Activated effector memory CD4-positive, alpha-beta T cell treated with anti-CD3 and anti-CD28 coated beads, Interleukin-2, amount 50 U/mL, for 16 hours (primary cell): Measurements from ENCODE around the gene UBTD2.
A peak's percentile ranks its signal among the peaks of the same experiment; 100 is the strongest.

Experiments used
- DNase-seq: peaks from one replicate; pipeline ENCODE4 v3.0.0-alpha.2; 2020

The UBTD2 gene

DNA sequence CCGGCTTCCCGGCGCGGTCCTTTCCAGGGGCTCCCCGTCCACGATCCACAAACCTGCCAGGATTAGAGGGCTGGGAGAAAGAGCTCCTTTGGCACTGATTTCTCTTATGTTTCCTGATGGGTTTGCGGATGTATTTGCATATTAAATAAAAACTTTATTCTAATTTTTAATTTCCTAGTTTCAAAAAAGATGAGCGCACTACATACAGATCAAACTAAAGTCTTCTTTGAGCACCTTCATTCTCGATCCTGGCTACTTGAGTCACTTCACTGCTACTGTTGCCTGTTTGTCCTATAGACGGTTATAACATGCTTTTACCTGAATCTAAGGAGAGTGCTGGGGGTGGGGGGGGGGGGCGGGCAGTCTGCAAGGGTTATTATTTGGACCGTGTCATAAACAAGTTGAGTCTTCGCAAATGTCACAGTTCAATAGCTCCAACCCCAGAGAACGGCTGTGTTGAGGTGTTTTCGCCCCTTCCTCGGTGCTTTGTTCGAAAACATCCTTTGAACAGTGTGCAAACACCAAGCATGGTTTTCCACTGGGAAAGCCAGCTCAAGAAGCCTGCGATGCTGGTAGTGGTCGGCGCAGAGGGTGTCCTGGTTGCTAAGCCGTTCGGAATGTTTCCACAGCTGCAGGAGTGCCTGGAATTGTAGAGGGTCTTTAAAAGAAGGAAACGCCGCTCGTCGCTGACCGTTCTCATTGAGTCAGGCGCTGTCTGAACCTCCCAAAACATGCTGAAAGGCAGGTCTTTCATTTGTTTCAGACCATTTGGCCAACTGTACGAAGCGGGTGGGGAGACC is 94.5 kb downstream of the UBTD2 start:
- DNase-seq = peak; percentile 50

DNA sequence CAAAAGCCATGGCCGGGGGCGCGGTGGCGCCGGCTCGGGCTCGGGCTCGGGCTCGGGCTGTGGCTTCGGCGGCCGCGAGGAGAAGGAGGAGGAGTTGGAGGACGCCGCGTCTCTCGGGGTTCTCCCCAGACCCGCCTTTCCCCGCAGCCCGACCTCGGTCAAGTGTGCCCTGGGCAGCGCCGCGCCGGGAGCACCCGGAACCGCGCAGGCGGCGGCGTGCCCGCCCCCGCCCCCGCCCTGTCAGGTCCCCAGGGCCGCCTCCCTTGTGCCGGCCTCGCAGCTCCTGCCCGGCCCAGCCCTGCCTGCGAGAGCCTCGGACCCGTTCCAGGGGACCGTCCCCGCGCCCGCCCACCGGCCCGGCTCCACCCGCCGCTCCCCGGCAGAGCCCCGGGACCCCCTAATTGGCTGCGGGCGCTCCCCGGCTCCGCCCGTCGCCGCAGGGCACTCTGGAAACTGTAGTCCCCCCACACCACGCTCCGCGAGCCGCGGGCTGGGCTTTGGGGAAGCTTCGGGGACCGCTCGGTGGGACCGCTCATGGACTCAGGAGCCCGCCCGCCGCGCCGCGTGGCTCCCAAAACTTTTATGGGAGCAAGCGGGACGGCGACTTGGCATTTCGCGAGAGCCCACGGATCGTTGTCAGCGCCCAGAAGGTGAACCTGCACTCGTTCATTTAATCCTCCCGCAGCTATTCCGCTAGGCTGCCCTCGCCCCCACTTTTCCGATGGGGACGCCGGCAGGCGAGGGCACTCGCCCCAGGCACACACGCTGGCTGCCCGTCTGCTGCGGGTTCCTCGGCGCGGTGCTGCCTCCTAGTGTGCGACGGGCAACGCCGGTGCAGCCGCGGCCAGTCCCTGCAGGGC is 95.3 kb downstream of the UBTD2 start, which contains the start of gene STK10:
Gene STK10, minus strand, starts transcription at position 192 of the 860 bp plus-strand sequence. Its CDS starts 182 bp downstream, at position 10.
- DNase-seq = peak; percentile 96

DNA sequence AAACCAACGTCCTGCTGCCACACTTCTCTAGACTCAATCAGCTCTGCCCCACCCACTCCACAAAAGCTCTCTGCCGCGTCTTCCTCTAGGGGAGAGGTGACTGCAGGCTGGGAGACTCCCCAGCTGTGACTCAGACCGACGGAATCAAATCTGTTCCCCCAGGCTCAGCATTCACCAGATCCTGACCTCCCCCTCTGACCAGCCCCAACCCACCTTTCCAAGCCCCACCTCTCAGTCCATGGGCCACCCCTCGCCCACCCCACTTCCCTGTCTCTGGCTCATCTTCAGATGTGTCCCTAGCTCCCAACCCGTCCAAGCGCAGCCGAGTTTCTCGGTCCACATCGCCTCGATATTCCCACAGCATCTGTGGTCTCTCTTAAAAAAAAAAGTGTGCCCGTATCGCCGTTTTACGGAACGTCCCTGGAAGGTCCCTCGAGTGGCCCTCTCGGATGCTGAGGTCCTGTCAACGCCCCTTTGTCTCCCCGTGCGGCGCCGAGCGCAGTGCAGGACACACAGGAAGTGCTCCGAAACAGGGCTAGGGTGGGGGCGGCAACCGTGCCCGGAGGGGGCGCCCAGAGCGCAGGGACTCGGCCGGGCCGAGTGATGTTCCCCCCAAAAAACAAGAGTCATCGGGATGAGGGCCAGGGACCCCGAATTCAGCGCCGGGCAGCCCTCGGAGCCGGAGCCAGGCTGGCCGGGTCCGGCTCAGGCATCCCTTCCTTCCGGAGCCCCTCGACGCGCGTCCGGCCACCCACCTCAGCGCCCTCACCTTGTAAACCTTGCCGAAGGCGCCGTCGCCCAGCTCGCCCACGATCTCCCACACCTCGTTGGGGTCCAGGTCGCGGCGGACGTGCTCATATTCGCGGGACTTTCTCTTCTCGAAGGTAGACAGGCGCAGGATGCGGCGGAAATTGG is 96.2 kb downstream of the UBTD2 start:
- DNase-seq = peak; percentile 90

- peak; percentile 64 for DNase-seq
These were observed 97.4 kb downstream of the UBTD2 start for GRCh38 chr5:172186114-172186695.

DNA sequence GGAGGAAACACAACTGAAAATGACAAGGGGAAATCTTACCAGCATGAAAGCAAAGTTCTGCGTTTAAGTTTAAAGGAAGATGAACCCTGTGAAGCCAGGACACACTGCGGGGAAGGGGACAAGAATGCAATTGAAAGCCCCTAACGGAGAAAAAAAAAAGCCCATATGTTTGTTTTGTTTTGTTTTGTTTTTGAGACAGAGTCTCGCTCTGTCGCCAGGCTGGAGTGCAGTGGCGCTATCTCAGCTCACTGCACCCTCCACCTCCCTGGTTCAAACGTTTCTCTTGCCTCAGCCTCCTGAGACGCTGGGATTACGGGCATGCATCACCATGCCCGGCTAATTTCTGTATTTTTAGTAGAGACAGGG is 98.5 kb downstream of the UBTD2 start:
- peak; percentile 64 for DNase-seq

DNA sequence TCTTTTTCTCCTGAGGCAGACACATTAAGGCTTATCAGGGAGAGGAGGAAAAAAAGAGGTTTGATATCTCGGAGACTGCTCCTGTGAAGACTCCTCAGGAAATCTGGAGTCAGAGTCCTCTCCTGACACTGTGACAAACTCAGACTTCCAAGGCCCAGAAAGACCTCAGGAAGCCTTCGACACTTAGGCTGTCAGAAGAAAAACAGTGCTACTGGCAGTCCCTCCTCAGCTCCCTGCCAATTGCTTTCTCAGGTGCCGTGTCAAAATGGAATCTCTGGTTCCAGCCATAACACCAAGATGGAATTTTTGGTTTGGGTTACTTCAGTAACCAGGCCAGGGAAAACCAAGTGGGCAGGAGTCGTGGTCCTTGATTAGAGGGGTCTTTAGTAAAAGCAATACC is 99.7 kb downstream of the UBTD2 start:
- DNase-seq = peak; percentile 58

DNA sequence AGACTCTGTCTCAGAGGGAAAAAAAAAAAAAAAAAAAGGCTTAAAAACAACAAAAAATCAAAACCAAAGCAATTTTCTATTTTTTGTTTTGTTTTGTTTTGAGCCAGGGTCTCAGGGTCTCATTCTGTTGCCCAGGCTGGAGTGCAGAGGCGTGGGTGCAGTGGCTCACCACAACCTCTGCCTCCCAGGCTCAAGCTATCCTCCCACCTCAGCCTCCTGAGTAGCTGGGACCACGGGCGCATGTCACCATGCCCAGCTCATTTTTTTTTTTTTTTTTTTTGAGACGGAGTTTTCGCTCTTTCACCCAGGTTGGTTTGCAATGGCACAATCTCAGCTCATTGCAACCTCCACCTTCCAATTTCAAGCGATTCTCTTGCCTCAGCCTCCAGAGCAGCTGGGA is 101.3 kb downstream of the UBTD2 start:
- peak; percentile 57 for DNase-seq

- DNase-seq = no peak
These were observed 102.6 kb downstream of the UBTD2 start for GRCh38 chr5:172180936-172181335.

GRCh38 chr5:172178991-172179989 is 104.3 kb downstream of the UBTD2 start:
- peak; percentile 83 for DNase-seq

GRCh38 chr5:172178301-172178987 is 105.1 kb downstream of the UBTD2 start:
- peak; percentile 73 for DNase-seq

DNA sequence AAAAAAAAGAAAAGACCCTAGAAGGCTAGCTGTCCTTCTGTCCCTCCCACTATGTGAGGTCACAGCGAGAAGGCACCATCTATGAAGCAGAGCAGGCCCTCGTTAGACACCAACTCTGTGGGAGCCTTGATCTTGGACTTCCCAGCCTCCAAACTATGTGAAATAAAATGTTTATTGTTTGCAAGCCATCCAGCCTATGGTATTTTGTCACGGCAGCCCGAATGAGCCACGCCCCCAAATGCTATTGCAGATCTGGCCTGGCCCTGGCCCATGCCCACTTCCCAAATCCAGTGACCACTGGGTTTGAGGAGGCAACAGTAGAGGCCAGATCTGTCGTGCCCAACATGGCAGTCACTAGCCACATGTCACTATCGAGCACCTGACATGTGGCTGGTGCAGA is 106.4 kb downstream of the UBTD2 start:
- DNase-seq = no peak

GRCh38 chr5:172175263-172175719 is 108.3 kb downstream of the UBTD2 start:
- DNase-seq = peak; percentile 95

GRCh38 chr5:172173564-172174153 is 109.9 kb downstream of the UBTD2 start:
- DNase-seq = peak; percentile 90

- no peak for DNase-seq
These were observed 110.5 kb downstream of the UBTD2 start for GRCh38 chr5:172172912-172173563.

- no peak for DNase-seq
These were observed 112.4 kb downstream of the UBTD2 start for GRCh38 chr5:172171118-172171517.

DNA sequence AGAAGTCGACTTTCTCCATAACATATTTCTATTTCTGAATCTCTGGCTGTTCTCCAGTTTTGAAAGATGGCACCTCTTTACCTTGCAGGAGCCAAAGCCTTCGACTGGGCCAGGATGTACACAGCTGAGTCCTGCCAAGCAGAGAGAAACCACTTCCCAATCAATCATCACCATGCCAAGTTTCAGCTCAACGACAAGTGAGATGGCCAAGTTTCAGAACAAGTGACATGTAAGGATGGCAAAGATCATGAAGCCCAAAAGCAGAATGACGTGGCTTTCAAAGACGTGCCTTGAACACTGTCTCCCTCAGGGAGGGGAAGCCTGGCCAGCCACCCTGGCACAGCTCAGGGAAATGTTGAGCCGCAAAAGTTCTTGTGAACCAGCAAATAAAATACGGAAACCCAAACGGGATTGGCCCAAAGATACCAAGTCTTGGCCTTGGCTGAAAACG is 113.3 kb downstream of the UBTD2 start:
- no peak for DNase-seq

- DNase-seq = no peak
These were observed 114.3 kb downstream of the UBTD2 start for GRCh38 chr5:172169216-172169615.

DNA sequence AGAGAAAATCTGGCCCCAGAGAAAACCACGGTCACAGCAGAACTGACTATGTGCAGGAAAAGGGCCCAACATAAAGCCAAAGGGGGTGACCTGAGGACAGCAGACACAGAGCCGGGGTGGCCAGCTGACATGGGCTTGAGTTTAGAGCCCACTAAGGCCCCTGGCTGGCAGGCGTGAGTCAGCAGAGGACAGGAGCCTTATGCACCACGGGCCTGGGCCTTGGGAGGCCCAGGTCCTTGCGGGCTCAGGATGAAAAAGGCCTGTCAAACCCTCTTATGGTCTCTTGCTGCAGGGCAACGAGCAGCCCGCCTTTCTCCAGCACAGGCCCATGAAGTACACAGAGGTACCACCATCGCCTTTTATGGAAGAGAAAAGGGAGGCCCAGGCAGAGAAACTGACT is 115.3 kb downstream of the UBTD2 start:
- DNase-seq = no peak

DNA sequence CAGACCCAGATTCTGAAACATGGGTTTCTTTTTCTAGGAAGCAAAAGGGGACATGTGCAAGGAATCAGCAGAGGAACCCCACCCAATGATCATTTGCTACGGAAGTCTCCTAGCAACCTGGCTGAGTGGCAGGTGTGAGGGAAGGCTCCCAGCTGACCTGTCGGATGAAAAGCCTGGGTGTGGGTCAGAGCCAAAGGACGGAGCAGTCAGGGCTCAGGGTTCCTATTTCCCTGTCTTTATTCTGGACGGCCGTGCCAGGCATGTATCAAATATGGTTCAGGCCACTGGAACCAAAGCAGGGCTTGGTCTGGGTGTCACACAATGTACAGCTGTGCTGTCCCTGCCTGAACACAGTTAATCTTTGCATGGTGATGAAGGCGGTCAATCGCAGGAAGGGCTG is 115.7 kb downstream of the UBTD2 start:
- no peak for DNase-seq
